Esophagus muscularis mucosa (tissue), 4 donors: ENCODE data around the gene NALCN. TPM values are rescaled to one million over a fixed set of nuclear protein-coding genes. Genes with fewer than 3 reads are reported as not detected.

ENCODE experiments used
- DNase-seq: peaks from one replicate; pipeline ENCODE4 v3.0.0-alpha.2; 2017; ENCODE audit errors: extremely low spot score
- H3K27ac ChIP-seq, 4 donors: fragments of 200-600 bp; sonication (generic); replicated peaks in 1 of 4; 1 replicate in 3 of 4; 2 replicates in 1 of 4; pipeline ENCODE4 v1.5.1; 2016 to 2019; ENCODE audit warnings: mild to moderate bottlenecking in 1 of 4
- H3K27me3 ChIP-seq, 4 donors: fragments of 200-600 bp; sonication (generic); one replicate each; pipeline versions ENCODE4 v1.5.1 to v1.6.0; 2016 to 2019
- H3K36me3 ChIP-seq, 4 donors: fragments of 200-600 bp; sonication (generic); one replicate each; pipeline ENCODE4 v1.5.1; 2016 to 2019
- H3K4me1 ChIP-seq, 4 donors: fragments of 200-600 bp; sonication (generic); one replicate each; pipeline ENCODE4 v1.5.1; 2016 to 2019
- H3K4me3 ChIP-seq, 4 donors: fragments of 200-600 bp; sonication (generic); 1 replicate in 2 of 4; 2 replicates in 2 of 4; pipeline ENCODE4 v1.5.1; 2016 to 2019; ENCODE audit warnings: mild to moderate bottlenecking in 4 of 4, moderate library complexity in 1 of 4
- H3K9me3 ChIP-seq, 4 donors: fragments of 200-600 bp; sonication (generic); 1 replicate in 3 of 4; 2 replicates in 1 of 4; pipeline ENCODE4 v1.5.1; 2016 to 2019
- EP300 ChIP-seq: sonication (generic); formaldehyde crosslinking; IDR thresholded peaks from one replicate; pipeline ENCODE4 v1.6.1; 2017; ENCODE audit warnings: antibody characterized with exemption
- POLR2A ChIP-seq: fragments of 450-650 bp; IDR thresholded peaks from one replicate; pipeline ENCODE4 v1.6.1; 2017; ENCODE audit warnings: antibody characterized with exemption, moderate library complexity, mild to moderate bottlenecking, low read depth
- POLR2AphosphoS5 ChIP-seq, 2 donors: sonication (generic); formaldehyde crosslinking; IDR thresholded peaks; one replicate each; pipeline ENCODE4 v1.6.1; 2017; ENCODE audit warnings: antibody characterized with exemption in 2 of 2
- WGBS: methylation state at CpG from one replicate; pipeline ENCODE4 v1.1.5; 2018; 5-methylcytosine and 5-hydroxymethylcytosine counted together
- intact Hi-C: fragments of 100-400 bp; cut with DNase I; formaldehyde crosslinking; loops from one replicate; pipeline ENCODE4 v1.15.1; 2023
- total RNA-seq, 4 donors: library from RNA; depleted of rRNA; stranded (reverse); fragments of >200 nt; gene quantifications; one replicate each; pipeline versions ENCODE4 v1.1.0 to v1.2.1, GENCODE V29; 2016
- TF ChIP-seq, protein P1 (sequence below), 3 experiments: fragments of 200-600 bp in 2 of 3; fragments of 450-650 bp in 1 of 3; sonication (generic) in 2 of 3; IDR thresholded peaks; one replicate each; pipeline ENCODE4 v1.5.1; 2017 to 2019; ENCODE audit warnings: antibody characterized with exemption in 3 of 3, mild to moderate bottlenecking in 2 of 3, moderate library complexity in 1 of 3

The NALCN gene
- total RNA-seq, 4 donors from 2014 or later, result 0.42 to 0.83 (median 0.54) TPM

DNA sequence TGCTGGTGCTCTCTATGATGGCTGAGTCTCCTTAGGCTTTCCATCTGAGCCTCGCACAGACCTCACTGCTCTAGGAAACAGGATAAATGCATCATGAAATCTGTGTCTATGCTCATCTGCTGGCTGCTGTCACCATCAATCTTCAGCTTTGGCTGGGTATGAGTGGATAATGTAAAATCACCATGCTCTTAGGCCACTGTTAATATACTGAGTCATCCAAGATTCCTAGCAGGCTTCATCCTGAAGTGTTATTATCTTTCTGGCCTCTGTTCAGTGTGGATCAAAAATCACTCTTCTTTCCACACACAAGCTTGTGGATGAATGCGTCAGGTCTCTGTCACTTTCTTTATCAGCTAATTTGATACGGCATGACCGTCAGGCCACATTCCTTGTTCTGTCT lies 317.4 kb downstream of the NALCN start:
- 87% methylated on average over 4 of the region's 4 CpGs for WGBS
- intact Hi-C loops, result no loop called here

DNA sequence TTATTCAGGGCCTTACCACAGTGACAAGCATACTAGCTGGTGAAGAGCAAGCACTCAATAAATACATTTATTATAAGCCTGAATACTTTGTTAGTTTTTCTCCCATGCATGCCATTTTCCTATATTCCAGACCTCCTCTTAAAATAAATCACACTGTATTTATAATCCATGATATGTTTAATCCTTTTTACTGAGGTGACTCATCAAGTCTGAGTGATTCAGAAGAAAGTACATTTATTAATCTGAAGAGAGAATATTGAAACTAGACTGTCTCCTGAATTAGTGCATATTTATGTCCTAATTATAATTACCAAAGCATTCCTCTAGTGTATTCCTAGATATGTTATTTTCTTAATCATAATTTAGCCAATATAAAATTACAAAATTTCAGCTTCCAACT lies 323.3 kb downstream of the NALCN start:
- DNase-seq, result no peak
- H3K27me3 ChIP-seq, result no peaks in the 10 kb centered on the region
- no peaks in the 10 kb centered on the region for H3K9me3 ChIP-seq
- no peak for TF ChIP-seq POLR2AphosphoS5 (IDR thresholded peaks at IDR 0.05)
- TF ChIP-seq, protein P1, sequence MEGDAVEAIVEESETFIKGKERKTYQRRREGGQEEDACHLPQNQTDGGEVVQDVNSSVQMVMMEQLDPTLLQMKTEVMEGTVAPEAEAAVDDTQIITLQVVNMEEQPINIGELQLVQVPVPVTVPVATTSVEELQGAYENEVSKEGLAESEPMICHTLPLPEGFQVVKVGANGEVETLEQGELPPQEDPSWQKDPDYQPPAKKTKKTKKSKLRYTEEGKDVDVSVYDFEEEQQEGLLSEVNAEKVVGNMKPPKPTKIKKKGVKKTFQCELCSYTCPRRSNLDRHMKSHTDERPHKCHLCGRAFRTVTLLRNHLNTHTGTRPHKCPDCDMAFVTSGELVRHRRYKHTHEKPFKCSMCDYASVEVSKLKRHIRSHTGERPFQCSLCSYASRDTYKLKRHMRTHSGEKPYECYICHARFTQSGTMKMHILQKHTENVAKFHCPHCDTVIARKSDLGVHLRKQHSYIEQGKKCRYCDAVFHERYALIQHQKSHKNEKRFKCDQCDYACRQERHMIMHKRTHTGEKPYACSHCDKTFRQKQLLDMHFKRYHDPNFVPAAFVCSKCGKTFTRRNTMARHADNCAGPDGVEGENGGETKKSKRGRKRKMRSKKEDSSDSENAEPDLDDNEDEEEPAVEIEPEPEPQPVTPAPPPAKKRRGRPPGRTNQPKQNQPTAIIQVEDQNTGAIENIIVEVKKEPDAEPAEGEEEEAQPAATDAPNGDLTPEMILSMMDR (IDR thresholded peaks at IDR 0.05), result no peak
- TF ChIP-seq POLR2A, result no peak
- no peak for TF ChIP-seq EP300
- no peaks in the 10 kb centered on the region for H3K36me3 ChIP-seq
- no peak overlapping the region for H3K4me3 ChIP-seq
- intact Hi-C loops, result no loop called here
- no peaks in the 10 kb centered on the region for H3K4me1 ChIP-seq
- H3K27ac ChIP-seq, result no peak overlapping the region

More for the DNA sequence above, 317.4 kb downstream of the NALCN start:
- DNase-seq, result no peak
- H3K9me3 ChIP-seq, result no peaks in the 10 kb centered on the region
- no peaks in the 10 kb centered on the region for H3K27me3 ChIP-seq
- no peak overlapping the region for H3K4me3 ChIP-seq
- TF ChIP-seq POLR2A, result no peak
- TF ChIP-seq POLR2AphosphoS5 (IDR thresholded peaks at IDR 0.05), result no peak
- TF ChIP-seq EP300, result no peak
- TF ChIP-seq, protein P1 (IDR thresholded peaks at IDR 0.05), result no peak
- H3K36me3 ChIP-seq, result no peaks in the 10 kb centered on the region
- H3K27ac ChIP-seq, result no peak overlapping the region
- H3K4me1 ChIP-seq, result no peaks in the 10 kb centered on the region

DNA sequence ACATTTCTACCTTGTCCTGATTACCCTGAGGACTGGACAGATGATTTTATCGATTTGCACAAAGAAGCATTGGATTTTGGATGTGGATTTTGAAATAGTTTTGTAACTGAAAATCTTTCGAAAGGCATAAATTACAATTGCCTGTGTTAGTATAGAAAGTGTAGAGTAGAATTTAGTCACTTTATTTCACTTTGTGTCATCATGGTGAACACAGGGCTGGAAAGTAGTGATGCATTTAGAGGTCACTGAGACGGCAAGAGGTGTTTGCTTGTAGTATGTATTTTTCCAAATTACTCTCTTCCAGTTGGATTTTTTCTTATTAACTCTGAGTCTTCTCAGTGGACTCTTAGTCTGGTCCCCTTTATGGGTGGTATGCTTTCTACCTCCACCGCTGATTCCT lies 326.0 kb downstream of the NALCN start:
- Histone ChIP-seq H3K36me3 (no peaks in the 10 kb centered on the region), H3K4me1 (no peaks in the 10 kb centered on the region), H3K4me3 (no peak overlapping the region), H3K9me3 (no peaks in the 10 kb centered on the region), H3K27me3 (no peaks in the 10 kb centered on the region), H3K27ac (no peak overlapping the region)
- 88% methylated on average over 4 of the region's 4 CpGs for WGBS
- no peak for DNase-seq
- intact Hi-C loops, result no loop called here
- TF ChIP-seq POLR2A (no peak), EP300 (no peak), POLR2AphosphoS5 (IDR thresholded peaks at IDR 0.05) (no peak)
- TF ChIP-seq, protein P1 (IDR thresholded peaks at IDR 0.05), result no peak

DNA sequence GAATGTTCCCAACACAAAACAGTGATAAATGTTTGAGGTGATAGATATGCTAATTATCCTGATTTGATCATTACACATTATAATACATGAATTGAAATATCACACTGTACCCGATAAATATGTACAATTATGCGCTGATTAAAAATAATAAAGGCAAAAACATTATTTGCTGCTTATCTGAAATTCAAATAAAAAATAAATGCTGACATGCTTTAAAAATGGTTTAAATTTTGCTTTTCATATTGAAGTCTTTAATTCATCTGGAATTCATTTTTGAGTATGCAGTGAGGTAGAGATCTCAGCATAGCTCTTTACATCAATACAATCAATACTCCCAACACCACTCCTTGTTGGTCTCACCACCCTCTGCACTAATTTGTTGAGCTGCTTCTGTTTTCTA lies 330.8 kb downstream of the NALCN start:
- H3K9me3 ChIP-seq, result no peaks in the 10 kb centered on the region
- no peak overlapping the region for H3K27ac ChIP-seq
- no peak for DNase-seq
- no peaks in the 10 kb centered on the region for H3K4me1 ChIP-seq
- intact Hi-C loops, result no loop called here
- no peak overlapping the region for H3K4me3 ChIP-seq
- H3K36me3 ChIP-seq, result peaks cover 0 to 6% (median 0%) of the 10 kb centered on the region in 4 donors
- TF ChIP-seq POLR2AphosphoS5 (IDR thresholded peaks at IDR 0.05) (no peak), EP300 (no peak)
- 69% methylated on average over 2 of the region's 2 CpGs for WGBS
- H3K27me3 ChIP-seq, result no peaks in the 10 kb centered on the region

DNA sequence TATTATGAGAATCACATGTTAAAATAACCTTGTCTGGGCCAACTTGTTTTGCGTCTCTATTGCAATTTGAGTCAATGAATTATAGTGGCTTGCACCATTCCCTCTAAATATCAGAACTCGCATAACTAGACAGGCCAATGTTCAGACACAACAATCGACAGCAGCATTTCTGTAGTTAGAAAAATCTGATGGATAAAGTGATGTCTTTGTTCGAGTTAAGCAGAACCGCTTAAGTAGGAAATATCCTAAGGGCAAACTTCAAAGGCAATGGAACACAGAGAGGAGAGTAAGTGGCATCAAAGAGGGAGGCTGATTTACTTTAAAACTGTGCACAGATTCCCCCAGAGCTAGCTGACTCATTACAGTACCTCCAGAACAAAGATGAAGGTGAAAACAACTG lies 333.9 kb downstream of the NALCN start:
- DNase-seq, result no peak
- 94% methylated on average over 5 of the region's 5 CpGs for WGBS

More for the DNA sequence above, 333.9 kb downstream of the NALCN start:
- H3K9me3 ChIP-seq, result no peaks in the 10 kb centered on the region
- no peak overlapping the region for H3K27ac ChIP-seq
- intact Hi-C loops, result no loop called here
- no peak overlapping the region for H3K4me3 ChIP-seq
- TF ChIP-seq POLR2AphosphoS5 (IDR thresholded peaks at IDR 0.05), result no peak
- TF ChIP-seq POLR2A, result no peak
- no peak for TF ChIP-seq EP300
- TF ChIP-seq, protein P1 (IDR thresholded peaks at IDR 0.05), result no peak
- H3K27me3 ChIP-seq, result no peaks in the 10 kb centered on the region
- H3K36me3 ChIP-seq, result peaks cover 0 to 6% (median 0%) of the 10 kb centered on the region in 4 donors
- no peaks in the 10 kb centered on the region for H3K4me1 ChIP-seq
